Mesenteric fat pad (tissue), 1 donor: ENCODE results near the gene RPL11. TPM values are rescaled to one million over a fixed set of nuclear protein-coding genes. Genes with fewer than 3 reads are reported as not detected.
"Not testable (repeated sequence)": the region's sequence is repeated elsewhere in the genome, so short reads cannot be mapped to it uniquely, and the experiment has no call there.

Experiments used
- DNase-seq: peaks from one replicate; pipeline ENCODE4 v3.0.0-alpha.2; 2020; ENCODE audit warnings: low spot score
- long read RNA-seq: library from polyadenylated mRNA; unstranded; transcript quantifications from one replicate; pipeline ENCODE4 v2.0.0, GENCODE V29; 2020
- total RNA-seq: library from RNA; stranded (reverse); fragmentation: NEBNext Ultra II Directional; extraction: Animal tissue kit (Norgen Biotek cat#: 25700); gene quantifications from one replicate; pipeline ENCODE4 v1.2.1, GENCODE V29; 2021
- donor health status: DM: yes; HTN: yes; CAD: no.

Gene RPL11
- 871 TPM for total RNA-seq
- long read RNA-seq, transcript RPL11-203 (5 exons, 879 nt): minor isoform, 27 of 307 reads
- long read RNA-seq, transcript RPL11-206 (6 exons, 1,017 nt): major isoform, 175 of 307 reads
- long read RNA-seq, transcript RPL11-201 (6 exons, 660 nt): minor isoform, 17 of 307 reads
- long read RNA-seq, transcript RPL11-202 (5 exons, 1,600 nt): minor isoform, 15 of 307 reads
- long read RNA-seq, partial matches to known transcripts: 48 of 307 reads
- long read RNA-seq, other reads (novel, unspliced or antisense): 25 of 307 reads

DNA sequence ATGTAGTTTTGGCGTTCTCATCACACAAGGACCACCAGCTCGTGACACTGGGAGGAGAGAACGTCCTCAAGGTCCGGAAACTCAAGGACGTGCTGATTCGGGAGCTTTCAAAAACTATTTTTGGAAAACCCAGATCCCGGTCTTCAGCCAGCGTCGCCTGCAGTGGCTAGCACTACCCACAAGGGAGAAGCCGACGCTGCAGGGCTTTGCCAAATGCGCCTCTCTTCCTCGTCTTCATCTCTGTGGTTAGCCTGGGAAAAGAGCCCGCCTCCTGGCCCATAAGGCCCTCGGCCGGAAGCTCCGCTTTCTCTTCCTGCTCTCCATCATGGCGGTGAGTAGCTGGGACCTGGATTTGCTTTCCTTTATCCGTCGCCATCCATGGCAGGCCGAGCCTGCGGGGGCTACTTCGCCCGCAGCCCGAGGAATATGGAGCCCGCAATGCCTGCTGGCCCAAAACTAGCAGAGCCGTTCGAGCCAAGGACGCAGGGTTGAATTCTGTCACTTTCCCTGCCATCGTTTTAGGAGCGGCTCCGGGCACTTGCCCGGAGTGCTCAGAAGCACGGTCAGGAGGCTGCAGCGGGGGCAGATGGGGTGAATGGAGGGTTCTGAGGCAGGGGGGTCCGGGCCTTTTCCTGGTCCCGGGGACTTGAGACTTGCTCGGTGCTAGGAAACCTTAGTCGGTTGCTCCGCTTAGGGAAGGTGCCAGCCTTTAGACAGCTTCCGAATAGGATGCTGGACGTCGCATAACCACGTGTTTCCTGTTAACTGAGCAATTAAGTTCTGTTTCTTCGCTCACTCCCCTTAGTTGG is at the start of gene RPL11:
TSS of gene RPL11 (plus strand) at position 308 of the 809 bp plus-strand sequence. CDS start at position 326, 18 bp downstream.
- DNase-seq: peak; percentile 94

DNA sequence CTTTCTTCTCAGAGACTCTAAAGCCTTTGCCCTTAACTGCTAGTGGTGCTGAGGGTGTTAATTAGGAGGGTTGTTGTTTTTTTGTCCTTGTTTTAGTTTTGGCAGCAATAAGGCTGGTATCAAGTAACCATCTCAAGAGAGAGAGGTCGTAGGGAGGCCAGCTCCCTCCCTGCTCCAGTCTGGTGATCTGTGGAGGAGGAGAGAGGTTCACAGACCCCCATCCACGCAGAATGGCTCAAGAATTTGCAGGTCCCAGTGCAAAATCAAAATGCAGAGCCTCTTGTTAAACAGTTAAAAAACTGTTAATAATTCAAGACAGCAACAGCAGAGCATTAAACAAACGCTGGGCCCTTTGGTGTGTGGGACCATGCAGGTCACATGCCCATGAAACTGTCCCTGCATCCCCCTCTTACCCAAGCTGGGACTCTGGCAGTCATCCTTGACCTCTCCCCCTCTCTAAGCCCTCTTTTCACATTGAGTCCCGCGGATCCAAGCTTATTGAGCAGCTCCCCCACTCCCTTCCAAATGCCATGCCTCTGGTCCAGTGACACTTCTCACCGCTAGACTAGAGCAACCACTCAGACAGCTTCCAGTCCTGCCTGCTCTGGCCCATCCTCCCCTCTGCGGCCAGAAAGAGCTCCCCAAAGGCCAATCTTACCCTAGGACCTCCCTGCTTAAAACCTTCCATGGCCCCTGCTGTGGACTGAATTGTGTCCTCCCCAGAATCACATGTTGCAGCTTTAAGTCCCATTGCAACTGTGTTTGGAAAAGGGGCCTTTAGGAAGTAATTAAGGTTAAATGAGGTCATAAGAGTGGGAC is 47.7 kb upstream of the RPL11 start:
- no peak for DNase-seq

DNA sequence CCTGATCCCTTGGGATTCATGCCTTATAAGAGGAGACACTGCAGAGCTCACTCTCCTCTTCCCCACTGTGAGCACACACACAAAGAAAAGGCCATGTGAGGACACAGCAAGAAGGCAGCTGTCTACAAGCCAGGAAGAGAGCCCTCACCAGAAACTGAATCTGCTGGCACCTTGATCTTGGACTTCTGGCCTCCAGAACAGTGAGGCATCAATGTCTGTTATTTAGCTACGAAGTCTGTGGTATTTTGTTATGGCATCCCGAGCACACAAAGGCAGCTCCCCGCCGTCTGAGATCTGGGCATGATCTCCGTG is 47.1 kb upstream of the RPL11 start:
- no peak for DNase-seq

DNA sequence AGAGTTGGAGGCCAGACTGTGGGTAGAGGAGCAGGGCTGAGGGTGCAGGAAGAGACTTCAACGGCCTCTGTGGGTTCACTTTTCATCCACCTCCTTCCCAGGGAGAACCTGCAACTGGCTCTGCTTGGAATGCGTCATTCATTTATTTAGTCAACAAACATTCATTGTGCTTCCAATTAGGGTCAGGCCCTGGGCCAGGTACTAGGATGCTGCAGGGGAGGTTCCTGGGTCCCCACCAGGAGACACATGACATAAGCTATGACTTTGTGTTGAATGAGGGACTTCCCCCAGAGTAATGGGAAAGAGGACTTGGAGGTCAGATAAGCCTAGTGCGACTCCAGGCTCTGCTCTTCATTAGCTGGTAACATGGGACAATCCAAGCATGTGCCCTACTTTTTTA is 46.3 kb upstream of the RPL11 start:
- no peak for DNase-seq

DNA sequence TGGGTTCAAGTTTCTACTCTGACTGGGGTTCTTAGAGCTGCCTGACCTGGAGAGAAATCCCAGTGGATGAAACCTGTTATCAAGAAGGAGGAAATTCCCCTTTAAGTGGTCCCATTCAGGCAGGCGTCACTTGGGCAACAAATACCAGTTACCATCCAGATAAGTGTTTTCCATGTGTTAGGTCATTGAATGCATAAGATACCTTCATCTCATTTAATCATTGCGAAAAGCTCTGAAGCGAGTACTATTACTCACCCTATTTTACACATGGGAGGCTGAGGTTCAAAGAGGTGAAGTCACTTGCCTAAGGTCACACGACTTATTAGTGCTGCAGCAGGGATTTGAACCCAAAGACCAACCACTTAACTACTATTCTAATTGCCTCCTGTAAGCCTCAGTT is 45.5 kb upstream of the RPL11 start:
- no peak for DNase-seq

DNA sequence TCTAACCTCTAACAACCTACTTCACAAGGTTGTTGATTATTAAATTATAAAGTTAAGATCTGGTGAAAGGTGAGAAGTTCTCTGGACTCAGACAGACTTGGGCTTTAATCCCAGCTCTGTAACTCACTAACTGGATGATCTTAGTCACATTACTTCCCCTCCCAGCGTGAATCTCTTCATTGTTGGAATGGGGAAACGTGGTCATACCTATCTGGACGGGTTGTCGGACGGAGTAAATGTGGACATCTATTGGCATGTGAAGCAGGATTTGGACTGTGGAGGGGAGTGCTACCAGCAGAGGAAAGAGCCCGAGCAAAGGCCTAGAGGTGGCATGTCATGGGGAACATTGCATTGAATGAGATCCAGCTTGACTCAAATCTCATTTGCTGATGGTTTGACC is 45.1 kb upstream of the RPL11 start:
- DNase-seq: no peak

DNA sequence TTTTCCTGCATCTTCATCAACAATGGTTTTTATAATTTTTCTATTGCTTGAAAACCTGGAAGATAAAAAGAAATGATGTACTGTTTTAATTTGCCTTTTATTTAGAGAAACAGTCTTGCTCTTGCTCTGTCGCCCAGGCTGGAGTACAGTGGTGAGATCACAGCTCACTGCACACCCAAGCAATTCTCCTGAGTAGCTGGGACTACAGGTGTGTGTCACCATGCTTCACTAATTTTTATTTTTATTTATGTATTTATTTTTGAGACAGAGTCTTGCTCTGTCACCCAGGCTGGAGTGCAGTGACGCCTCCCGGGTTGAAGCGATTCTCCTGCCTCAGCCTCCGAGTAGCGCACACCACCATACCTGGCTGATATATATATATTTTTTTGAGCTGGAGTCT is 43.0 kb upstream of the RPL11 start:
- DNase-seq: no peak

DNA sequence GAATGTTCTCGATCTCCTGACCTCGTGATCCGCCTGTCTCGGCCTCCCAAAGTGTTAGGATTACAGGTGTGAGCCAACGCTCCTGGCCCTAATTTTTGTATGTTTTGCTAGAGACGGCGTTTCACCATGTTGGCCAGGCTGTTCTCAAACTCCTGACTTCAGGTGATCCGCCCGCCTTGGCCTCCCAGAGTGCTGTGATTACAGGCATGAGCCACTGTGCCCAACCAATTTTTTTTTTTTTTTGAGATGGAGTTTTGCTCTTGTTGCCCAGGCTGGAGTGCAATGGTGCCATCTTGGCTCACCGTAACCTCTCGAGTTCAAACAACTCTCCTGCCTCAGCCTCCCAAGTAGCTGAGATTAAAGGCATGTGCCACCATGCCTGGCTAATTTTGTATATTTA is 42.4 kb upstream of the RPL11 start:
- not testable (repeated sequence) for DNase-seq

DNA sequence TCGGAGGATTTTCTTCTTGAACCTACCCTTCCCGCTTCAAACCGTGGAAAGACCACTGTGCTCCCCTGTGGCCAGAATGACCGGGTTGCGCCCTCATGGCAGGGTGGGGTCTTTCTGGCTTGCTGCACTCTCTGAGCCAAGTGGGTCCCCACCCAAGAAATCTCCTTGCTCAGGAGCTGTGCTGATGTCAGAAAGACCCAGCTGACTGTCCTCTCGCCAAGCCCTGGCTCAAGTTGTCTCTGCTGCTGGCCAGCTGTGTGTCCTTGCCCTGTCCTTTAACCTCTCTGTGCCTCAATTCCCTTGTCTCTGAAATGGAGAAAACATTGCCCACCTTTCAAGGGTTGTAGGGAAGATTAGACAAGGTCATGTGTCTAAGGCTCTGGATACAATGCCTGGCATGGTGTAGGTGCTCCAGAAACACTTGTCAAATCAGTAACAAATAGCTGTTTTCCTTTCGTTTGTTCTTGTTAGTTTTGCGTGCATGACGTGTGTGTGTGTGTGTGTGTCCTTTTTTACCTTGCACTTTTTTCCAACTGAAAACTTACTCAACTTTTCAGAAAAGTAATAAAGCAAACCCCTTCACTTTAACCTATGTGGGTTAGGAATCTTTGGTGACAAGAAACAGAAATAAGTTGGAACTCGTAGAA is 41.1 kb upstream of the RPL11 start:
- no peak for DNase-seq

DNA sequence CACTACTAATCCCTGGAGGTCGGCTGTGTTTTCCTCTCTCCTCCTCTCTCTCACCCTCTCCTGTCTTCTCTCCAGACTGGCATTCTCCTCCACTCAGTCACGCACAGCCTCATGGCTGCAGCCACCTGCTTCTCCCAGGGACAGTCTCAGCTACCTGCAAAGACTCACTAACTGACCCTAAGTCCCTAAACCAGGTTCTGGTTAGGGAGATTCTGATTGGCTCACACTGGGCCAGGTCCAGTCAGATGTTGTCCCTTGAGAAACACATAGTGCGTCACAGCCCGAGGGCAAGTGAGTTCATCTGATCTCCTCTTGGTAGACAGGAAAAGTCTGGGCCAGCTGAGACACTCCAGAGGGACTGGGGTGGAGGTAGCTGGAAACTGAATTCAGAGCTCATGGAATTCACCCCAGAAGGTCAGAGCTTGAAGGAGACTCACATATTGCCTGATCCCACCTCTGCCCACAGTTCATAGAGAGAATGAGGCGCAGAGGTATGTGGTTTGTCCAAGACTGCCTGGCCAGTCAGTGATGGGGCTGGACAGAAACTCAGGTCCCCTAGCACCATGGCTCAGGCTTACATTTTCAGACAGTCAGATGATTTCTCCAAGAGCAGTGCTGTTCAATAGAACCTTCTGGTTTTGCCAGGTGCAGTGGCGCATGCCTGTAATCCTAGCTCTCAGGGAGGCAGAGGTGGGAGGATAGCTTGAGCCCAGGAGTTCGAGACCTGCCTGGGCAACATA is 40.4 kb upstream of the RPL11 start:
- DNase-seq: no peak

DNA sequence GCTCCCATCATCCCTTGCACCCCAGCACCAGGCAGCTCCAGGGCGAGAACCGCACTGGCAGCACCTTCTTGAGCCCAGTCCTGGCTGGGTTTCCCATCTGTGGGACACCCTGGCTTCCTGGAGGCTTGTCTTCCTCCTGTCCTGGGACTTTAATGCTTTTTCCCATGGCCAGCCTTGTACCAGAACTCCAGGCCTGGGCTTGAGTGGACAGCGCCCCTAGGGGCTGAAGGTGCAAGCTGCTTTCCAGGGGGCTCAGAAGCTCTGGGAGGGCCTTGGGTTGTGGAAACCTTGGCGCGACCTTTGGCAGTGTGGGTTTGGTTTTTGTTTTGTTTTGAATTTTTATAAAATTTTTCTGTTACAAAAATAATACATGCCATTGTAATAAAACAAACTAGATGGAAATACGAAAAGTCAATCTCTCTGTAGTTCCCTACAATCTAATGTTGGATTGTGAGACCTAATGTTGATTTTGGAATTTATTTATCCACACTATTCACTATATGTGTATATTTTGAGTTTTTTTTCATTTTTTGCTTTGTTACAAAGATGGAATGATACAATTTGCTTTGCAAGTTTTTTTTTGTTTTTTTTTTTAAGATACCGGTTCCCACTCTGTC is 33.8 kb upstream of the RPL11 start:
- DNase-seq: no peak

DNA sequence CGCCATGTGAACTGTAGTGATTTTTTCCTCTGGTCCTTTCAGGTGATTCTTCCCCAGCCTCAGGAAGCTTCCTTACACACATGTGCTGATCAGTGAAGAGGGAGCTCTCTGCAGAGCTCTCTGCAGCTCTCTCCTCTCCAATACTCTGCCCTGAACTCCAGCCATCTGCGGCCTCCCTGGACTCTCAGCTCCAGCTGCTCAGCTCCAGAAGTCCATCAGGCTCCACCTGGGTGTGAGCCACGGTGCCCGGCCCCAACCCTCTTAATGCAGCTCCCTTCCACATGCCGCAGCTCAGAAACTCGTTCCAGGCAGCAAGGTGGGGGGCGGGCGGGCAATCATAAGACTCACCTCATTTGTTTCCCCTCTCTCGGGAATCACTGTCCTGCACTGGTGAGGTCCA is 30.9 kb upstream of the RPL11 start:
- no peak for DNase-seq

DNA sequence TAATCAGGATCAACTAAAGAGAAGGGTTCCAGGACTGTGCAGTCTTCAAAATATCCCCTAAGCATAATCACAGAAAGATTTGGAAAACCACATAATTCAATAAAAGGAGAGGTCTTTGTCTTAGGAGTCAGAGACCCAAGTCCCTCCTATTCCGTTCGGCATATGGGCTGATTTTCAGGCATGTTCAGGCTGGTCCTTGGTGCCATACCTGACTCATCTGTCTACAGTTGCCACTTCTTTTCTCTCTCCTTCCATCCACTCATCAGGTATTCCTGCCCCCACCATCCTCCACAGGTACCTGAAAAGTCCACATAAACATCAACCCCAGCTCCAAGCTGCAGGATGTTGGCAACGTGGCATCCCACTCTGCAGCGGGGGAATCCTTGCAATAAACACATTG is 29.7 kb upstream of the RPL11 start:
- no peak for DNase-seq

DNA sequence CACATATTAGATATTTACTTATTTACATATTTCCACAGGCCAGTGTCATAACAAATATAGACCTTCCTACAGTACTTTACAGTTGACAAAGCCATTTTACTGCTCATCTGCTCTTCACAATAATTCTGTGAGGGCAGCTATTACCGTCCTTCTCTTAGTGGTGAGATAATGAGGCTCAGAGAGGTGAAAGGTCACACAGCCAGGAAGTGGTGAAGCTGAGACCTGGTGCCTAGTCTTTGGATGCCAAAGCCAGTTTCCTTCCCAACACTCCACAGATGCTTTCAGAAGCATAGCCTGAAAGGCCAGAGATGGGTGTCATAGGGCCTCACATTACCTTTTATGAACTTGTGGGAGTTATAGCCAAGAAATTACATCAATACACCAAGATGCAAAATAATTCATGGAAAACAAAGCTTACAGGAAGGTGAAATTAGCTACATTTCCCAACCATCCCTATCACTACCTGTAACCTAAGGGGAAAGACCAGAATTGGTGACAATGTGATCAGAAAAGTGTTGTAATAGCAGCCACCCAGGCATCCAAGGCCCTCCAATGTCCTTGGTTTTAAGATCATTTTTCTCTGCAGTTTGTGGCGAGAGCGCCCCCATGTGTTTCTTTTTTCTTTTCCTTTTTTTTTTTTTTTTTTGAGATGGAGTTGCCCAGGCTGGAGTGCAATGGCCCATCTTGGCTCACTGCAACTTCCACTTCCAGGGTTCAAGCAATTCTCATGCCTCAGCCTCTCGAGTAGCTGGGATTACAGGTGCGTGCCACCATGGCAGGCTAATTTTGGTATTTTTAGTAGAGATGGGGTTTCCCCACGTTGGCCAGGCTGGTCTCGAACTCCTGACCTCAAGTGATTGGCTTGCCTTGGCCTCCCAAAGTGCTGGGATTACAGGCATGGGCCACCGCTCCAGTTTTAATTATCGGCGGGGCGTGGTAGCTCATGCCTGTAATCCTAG is 26.5 kb upstream of the RPL11 start:
- DNase-seq: no peak

DNA sequence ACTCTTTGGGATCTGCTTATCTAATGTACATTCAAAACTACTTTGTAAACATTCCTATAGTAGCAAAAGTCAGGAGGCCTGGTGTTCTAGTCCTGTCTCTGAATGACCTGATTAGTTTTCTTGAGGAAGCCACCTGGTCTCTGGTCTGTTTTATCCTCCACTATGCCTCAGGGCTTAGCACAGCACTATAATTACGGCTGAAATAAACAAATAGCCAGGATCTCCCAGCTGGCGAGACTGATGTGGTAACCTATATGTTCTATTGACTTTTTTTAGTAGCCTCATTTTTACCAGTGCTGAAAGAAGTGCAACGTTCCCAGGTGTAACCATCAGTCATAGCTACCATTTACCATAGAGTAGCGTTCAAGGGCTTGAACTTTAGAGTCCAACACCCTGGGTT is 24.2 kb upstream of the RPL11 start:
- DNase-seq: no peak

DNA sequence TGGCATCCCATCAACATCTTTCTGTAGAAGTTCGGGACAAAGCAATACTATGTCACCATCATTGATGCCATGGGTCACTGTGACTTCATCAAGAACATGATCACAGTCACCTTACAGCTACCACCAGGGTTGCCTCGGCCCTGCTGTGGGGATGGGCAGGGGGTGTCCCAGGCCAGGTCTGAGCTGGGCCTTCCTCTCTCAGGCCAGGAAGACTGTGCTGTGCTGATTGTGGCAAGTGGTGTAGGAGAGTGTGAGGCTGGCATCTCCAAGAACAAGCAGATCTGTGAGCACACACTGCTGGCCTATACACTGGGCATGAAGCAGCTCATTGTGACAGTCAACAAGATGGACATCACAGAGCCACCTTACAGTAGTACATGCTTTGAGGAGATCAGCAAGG is 20.9 kb upstream of the RPL11 start:
- DNase-seq: no peak

DNA sequence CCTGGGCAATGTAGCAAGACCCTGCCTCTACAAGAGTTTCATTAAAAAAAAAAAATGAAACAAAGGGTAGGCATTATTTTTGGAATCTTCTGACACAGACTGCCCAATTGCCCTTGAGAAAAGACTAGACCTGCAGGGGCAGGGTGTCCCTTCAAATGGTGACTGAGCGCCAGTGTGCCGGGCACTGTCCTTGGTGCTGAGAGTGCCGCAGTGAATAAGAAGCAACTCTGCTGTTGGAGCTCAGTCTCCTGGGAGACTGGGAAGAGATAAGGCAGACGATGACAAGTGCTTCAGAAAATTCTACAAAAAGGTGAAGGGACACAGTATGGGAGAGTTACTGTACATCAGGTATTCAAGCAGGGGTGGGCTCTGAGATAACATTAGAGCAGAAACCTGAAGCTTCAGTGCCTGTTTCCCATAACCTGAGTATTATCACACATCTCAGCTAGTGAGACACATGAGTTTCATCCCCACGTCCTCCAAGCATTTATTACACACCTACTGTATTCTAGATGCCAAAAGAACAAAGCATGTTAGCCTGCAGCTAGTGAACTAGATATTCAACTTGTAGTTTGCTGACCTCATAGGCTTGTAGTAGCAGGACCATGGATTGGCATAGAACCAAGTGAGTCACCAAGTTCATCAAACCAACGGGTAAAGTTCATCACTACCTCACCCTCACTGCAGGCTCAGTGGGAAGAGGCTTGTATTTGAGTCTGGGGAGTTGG is 18.4 kb upstream of the RPL11 start:
- no peak for DNase-seq

DNA sequence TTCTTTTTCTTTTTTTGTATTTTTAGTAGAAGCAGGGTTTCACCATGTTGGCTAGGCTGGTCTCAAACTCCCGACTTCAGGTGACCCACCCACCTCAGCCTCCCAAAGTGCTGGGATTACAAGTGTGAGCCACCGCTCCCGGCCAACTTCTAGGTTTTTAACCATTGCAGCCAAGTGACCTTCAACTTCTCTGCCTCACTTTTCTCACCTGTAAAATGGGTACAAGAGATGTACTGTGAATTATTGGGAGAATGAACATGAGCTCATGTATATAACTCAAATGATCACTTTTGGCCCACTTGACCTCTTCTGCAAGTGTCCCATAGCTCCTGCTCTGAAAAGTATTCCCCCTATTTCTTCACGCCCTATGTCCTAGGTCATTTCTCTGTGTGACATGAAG is 11.8 kb upstream of the RPL11 start:
- no peak for DNase-seq

DNA sequence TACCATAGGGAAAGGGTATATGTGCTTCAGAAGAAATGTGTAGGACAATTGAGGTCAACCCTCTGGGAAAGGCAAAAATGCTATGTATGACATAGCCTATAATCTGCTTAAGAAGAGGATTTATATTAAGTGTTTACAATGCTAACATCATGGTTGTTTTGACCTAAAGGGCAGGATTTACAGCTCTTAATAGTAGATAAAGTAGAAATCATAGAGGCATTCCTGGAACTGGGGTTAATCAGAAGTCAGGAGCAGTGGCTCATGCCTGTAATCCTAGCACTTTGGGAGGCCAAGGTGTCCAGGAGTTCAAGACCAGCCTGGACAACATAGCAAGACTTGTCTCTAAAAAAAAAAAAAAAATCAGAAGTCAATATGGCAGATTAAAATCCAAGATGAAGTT is 8.7 kb upstream of the RPL11 start:
- DNase-seq: no peak
